ENCODE data around the gene MME. TPM values are rescaled to one million over a fixed set of nuclear protein-coding genes. Genes with fewer than 3 reads are reported as not detected.

Gene MME
- total RNA-seq, 1 experiment from 2014 or later = 77.8 TPM

DNA sequence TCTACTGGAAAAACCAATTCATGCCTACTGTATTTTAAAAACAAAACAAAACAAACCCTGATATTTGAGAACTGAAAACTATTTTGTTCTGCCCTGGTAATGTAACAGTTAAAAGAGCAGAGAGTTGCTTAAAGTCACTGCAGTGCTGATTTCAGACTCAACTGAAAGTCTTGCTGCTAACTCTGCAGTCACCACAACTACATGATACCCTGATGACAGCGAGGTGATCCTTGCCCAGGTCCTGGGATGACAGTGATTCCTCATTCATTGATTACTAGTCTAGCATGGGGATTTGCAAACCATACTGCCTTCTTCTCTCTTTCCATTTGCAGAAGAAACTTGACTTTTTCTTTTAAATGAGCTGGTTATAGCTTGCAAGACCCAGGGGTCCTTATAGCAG lies 67.5 kb downstream of the MME start:
- no peak for DNase-seq (ENCODE audit: low spot score)

DNA sequence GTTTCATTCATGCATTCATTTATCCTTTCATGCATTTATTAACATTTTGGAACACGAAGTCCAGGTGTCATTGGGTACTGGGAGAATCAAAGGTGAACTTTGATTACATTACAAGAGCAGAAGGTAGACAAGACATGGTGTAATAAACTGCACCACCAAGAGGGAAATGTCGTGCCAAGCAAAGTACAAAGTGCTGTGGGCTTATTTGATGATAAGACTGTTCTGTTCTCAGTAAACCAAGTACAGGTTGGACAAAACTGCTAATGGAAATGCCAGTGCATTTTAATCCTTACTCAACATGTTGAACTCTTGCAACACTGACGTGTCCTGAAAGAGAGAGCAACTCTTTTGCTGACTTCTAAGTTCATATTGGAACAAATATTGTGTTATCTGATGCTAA lies 69.4 kb downstream of the MME start:
- DNase-seq (ENCODE audit: low spot score) = no peak

DNA sequence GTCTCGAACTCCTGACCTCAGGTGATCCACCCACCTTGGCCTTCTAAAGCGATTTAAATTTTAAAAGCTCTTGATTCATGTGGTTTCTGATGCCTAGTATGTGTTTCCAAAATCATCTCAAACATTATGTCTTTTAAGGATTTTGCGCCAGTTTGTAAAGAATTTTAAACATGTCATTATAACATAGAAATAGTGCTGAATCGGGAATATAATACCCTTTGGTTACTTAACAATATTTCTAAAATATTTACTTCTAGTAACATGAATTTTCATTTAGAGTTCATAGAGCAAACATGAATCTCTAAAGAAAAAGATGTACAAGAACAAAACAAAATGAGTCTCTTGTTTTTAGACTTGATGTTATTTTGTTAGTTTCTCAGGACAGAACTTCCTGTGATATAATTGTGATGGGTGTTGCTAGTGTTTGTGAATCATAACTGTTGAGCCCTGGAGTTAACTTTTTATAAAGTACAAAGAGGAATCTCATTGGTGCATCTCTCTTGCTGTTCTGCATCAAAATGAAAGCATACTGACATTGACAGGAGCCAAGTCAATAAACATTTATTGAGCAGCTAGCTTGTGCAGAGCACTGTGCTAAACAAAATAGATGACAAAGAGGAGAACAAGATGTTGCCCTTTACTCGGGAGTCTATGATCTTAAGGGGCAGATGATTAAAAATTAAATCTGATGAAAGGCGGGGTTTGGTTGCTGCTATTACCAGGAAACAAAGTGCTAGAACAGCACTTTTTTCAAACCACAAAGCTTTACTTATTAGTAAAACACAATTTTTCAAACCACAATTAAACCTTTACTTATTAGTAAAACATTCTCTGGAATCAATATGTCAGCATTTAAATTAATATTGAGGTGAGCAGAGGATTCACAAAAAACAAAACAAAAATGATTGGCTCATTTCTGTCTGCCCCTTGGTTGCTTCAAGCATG lies 73.4 kb downstream of the MME start:
- no peak for DNase-seq (ENCODE audit: low spot score)

DNA sequence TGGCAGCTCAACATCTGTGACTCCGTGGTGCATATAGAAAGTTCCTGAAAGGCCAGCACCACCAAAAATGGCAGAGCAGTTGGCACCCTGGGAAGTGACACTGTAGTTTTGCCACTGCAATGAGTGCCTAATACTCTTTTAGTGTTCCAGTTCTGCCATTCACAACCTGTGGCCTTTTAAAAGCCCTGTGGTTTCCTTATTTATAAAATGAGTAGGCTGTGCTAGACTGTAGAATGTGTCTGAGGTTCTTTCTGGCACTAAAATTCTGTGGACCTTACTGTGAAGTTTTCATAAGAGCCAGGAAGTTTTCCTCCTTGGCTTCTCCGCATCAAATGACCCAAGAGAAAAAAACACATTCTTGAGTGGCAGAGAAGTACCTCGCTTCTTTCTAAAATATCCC lies 74.1 kb downstream of the MME start:
- no peak for DNase-seq (ENCODE audit: low spot score)

DNA sequence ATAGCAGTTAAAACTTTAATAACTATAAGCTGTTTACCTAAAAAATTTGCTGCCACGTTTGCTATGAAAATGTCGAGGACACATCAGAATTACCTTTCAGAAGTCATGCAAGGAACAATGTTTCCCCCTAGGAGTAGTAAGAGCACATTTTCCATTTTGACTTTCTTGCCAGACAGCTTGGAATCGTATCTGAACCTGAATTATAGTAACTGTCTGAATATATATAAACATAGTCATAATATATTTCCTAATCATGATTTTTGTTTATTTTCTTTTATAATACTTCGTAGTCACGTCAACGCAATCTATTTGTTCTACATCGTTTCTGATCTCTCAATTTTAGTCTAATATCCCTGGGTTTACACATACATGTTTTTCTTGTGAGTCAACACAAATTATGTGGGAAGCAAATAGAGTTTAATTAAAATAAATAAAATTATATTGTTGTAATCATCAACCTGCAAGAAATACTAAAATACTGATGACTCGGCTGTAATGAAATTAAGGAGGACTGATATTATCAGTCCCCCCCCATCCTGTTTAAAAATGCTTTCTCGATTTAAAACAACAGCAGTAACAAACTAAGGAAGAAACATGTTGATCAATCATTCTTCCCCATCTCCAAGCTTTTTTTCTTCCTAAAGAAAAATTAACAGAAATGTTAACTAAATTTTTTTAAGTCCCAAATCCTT lies 78.4 kb downstream of the MME start:
- DNase-seq (ENCODE audit: low spot score) = no peak

DNA sequence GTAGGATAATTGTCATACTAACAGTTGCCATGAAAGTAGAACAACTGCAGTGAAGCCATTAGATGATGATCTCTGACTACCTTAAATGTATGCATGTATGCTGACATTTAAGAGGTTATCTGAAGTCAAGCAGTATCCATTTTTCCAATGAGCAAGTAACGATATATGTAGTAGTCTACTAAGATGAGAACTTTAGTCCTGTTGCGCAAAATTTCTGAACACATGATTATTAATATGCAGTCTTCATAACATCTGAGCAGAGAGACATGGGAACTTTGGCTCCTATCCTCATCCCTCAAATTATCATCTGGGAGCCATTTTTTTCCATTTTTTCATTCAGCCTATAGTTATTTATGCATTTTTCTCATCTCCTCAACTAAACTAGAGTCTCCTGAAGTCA lies 79.2 kb downstream of the MME start:
- DNase-seq (ENCODE audit: low spot score) = no peak

DNA sequence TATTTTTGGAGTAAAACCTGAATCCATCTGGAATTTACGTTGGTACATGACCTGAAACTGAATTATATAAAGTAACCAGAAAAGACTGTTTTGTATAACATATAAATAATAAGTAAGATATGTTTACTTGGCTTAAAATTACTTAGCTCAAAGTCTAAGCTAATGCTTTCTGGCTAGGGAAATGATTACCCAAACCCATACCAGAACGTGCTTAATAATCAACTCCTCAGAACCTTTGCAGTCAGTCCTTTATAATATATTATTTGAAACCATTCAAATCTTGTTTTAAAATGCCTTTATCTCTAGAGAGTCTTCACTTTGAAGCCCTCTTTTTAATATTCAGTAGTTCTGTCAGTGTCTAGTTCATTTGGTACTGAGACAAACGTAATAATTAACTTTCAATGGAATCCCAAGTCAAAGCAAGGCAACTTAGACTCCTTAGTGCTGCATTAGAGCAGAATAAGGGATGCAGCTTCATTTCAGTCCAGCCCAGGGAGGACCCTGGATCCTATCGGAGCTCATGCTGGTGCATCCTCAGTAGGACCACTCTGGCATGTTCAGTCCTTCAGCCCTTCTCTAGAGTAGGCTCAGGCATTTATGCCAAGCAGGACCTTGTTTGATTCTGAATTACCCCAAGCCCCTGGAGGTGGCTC lies 81.6 kb downstream of the MME start:
- no peak for DNase-seq (ENCODE audit: low spot score)

DNA sequence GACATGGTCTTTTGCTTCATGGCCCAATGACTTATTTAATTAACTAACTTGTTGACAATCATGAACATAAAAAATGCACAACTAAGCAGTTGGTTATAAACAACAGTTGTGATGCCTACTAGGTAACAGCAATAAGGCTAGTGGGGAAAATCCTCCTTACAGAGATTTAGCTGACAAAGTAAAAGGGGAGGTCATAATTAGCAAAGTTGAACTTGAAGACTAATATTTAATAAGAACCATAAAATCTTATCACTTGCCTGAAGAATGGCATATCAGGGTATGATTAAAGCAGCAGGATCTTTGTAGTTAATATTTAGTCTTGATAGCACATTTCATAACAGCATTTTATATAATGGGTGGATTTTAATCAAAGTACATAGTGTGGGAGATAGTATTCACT lies 84.2 kb downstream of the MME start:
- no peak for DNase-seq (ENCODE audit: low spot score)

DNA sequence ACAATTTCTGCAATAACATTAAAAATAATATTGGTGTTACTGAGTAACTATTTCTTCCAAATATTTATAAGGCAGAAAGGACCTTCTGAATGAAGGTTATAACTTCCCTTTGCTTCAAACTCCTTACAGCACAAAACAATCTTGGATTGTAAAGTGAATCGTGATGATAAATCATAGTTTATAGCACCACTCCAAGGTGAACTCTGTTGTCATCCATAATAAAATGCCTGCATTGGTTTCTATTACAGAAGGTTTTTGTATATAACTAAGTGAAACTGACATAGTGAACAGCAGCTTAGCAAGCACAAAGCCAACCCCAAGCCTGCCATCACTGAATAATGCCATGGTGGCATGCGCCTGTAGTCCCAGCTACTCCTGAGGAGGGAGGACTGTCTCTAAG lies 86.3 kb downstream of the MME start:
- no peak for DNase-seq (ENCODE audit: low spot score)

DNA sequence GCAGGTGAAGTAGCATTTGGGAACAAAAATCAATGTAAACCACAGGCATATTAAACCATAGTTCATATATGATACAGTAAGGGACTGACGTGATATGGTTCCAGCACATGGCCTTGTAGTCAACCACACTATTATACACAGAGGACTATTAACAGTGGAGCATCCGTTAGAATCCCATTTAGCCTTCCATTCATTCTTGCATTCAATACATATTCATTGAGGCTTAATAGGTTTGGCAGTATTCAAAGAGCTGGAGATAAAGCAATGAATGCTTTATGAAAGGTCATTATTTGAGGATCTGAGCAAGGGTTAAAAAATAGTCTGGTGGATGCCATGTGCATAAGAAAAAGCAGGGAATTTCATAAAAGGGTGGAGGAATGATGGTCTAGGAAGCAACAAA lies 89.1 kb downstream of the MME start:
- no peak for DNase-seq (ENCODE audit: low spot score)

DNA sequence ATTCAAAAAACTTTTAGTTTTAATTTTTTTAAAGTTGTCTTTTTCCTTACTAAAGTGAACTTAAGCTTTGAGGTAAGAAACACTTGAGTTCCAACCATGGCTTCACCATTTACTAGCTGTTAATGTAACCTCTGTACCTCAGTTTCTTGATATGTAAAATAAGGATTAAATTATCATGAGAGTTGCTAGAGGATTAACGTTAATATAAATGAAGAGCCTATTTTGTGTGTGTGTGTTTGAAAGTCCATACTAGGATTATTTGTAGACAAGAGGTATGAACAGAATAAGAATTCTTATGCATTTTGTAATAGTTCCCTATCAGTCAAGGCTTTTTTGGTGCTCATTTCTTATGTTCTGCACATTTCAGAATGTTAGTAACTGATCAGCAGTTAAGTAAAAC lies 93.7 kb downstream of the MME start:
- no peak for DNase-seq (ENCODE audit: low spot score)

DNA sequence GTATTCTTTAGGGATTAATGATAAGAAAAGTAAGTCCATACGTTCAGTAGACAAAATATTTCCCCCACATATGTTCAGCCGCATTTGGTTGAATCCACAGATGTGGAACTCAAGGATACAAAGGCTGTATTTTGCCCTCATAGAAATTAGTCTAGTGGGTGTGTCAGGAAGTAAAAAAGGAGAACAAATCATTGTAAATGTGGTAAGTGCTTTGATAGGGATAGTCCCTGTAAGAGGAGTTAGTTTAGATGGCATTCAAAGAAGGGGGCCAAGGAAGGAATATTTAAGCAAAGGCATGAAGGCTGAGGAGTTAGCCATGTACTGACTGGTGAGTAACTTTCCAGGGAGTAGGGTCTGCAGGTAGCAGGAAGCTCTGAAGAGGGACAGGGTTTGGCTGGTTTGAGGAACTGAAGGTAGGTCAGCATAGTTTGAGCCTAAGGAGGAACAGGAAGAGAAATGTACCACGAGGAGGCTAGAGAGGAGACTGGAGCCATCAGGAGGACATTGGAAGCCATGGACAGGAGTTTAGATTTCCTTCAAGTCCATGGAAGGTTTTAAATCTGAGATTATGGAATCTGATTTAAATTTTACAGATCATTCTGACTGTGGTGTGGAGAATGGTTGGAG lies 98.8 kb downstream of the MME start:
- DNase-seq (ENCODE audit: low spot score) = no peak

DNA sequence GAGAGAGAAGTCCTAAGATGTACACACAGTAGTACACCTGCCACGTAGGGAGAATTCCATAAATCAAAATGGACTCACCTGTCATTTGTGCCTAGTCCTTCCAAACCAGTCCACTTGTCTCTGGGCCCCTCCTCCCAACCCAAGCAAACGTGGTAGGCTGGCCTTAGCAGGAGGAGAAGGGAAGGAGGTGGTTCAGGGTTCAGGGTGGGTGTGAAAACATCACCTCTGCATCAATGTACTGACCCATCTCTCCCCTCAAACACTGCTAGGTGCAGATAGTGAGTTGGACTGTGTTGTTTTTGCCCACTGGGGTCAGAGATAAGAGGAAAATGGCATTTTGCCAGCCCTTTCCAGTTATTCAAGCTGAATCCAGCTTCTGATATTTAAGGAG lies 99.3 kb downstream of the MME start:
- no peak for DNase-seq (ENCODE audit: low spot score)

DNA sequence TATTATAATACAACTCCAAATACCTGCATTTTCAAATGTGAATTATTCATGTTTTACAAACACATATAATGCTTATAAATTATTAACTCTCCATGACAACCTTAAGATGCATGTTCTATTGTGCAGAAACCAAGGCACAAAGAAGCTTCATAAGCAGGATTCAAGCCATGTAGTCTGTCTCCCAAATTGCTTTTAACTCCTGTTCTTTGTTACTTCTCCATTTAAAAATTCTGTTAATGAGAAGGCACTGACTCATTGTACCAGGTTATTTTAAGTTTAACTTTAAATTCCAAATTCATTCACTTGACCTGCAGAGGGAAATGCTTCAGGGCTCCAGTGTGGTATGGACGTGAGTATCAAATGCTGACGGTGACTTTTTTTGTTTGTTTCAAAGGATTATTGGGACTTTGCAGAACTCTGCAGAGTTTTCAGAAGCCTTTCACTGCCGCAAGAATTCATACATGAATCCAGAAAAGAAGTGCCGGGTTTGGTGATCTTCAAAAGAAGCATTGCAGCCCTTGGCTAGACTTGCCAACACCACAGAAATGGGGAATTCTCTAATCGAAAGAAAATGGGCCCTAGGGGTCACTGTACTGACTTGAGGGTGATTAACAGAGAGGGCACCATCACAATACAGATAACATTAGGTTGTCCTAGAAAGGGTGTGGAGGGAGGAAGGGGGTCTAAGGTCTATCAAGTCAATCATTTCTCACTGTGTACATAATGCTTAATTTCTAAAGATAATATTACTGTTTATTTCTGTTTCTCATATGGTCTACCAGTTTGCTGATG lies 100.0 kb downstream of the MME start:
- DNase-seq (ENCODE audit: low spot score) = no peak

DNA sequence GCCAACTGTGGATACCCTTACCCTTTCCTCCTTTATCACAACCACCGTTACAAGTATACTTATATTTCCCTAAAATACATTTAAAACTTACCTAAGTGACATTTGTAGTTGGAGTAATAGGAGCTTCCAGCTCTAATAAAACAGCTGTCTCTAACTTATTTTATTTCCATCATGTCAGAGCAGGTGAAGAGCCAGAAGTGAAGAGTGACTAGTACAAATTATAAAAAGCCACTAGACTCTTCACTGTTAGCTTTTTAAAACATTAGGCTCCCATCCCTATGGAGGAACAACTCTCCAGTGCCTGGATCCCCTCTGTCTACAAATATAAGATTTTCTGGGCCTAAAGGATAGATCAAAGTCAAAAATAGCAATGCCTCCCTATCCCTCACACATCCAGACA lies 102.3 kb downstream of the MME start:
- DNase-seq (ENCODE audit: low spot score) = no peak

DNA sequence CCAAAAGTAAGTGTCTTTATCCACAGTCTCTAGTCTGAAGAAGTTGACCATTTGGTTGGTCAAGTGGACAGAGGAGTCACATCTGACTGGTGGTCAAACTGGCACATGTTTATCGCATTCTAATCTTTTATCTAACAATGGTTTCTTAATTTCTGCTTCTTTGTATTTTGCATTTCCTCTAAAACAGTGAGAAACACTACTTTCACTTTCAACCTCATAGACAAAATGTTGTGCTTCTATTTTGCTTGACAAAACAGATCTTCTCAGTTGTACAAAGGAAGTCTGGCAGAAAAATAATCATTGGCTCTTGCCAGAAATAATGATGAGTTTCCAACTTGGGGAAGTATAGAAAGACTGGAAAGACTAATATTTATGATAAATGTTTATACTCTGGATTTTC lies 103.9 kb downstream of the MME start:
- no peak for DNase-seq (ENCODE audit: low spot score)

DNA sequence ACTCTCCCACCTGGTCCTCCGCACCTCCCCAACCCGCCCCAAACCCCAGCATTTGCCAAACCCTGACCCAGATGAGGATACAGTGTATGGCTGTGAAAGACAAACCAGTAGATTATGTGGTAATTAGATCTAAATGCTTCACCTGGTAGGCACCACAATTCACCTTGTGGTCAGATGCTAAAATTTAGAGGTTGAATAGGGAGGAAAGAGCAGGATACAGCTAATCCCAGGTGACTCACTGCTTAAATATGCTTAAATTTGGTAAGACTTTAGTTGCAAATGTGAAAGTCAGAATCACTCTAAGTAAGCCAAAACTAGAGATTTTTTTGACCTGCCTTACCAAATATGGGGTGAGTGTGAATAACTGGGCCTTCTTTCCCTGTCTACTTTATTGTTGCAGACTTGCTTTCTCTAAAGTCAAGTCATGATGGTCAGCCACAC lies 105.5 kb downstream of the MME start:
- peak; percentile 59 for DNase-seq (ENCODE audit: low spot score)

DNA sequence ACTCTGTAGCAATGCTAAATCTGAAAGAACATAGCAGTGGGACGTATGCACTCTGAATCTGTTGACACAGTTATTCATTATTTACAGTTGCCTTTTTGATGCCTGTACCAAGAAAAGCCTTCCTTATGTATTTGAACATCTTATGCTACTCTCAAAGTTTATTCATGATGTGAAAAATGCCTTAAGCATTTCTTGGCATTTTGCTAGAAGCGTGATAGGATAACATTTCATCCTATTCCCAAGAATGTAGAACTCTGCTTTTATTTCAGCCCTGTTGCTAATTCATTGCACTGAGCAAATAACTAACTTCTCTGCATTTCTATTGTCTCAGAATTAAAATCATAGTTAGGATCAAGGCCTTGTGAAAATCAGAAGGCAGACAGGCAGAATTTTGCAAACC lies 107.9 kb downstream of the MME start:
- DNase-seq (ENCODE audit: low spot score) = no peak

DNA sequence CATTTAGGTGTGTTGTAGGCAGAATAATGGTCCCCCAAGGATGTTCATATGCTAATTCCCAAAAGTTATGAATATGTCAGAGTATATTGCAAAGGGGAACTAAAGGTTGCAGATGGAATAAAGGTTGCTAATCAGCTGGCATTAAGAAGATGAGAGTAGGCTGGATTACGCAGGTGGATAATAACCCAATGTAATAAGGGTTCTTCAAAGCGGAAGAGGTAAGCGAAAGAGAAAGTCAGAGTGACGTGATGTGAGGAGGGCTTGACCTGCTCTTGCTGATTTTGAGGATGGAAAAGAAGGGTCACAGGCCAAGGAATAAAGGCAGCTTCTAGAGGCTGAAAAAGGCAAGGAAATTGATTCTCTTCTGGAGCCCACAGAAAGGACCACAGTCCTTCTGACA lies 109.4 kb downstream of the MME start:
- DNase-seq (ENCODE audit: low spot score) = no peak

DNA sequence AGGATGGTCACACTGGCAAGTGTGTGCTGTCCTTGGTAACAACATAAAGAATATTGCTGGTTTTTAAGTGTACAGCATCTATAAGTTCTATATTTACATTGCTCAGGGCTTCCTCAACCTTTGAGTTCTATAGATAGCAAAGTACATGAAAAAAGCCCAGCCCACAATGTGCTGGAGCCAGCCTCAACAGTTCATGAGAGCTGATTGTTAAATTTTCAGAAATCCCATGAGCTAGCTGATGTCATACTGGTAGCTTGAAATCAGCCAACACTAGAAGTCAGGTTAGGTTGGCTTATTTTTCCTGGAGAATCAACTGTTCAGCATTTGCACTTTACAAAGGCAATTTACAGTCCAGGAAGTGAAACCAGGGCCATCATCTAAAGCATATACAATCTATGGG lies 110.6 kb downstream of the MME start:
- no peak for DNase-seq (ENCODE audit: low spot score)

DNA sequence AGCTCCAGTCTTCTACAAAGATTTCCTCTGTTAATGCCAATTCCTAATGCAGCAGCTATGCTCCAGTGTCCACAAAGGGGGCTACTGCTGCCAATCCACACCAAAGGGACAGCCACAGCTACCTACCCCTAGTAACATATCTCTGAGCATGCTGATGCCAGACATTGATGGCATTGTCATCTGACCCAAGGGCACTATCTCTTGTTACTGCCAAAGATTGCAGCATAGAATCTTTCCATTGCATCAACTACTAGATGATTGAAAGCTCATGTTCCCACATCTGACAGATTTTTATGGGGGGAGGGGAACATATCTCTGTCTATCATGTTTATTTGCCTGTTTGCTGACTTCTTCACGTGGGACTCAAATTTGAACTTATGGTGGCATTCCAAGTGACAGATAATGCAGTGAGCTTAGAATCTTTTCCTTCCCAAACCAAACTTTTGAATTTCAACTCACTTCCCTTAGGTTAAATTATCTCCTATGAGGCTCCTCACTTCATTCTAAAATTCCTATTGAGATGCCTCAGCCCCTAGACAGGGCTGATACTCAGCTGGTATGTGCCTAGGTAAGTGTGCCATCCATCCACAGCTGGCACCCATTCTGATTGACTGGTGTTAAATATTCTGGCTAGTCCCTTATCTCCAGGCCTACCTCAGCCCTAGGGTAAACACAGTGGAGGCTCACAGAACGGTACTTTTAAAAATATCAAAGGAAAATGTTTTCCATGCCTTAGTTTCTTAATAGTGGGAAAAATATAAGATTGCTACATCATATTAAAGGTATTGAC lies 113.0 kb downstream of the MME start:
- DNase-seq (ENCODE audit: low spot score) = no peak
